ENCODE results near the gene MADCAM1.

Gene MADCAM1

DNA sequence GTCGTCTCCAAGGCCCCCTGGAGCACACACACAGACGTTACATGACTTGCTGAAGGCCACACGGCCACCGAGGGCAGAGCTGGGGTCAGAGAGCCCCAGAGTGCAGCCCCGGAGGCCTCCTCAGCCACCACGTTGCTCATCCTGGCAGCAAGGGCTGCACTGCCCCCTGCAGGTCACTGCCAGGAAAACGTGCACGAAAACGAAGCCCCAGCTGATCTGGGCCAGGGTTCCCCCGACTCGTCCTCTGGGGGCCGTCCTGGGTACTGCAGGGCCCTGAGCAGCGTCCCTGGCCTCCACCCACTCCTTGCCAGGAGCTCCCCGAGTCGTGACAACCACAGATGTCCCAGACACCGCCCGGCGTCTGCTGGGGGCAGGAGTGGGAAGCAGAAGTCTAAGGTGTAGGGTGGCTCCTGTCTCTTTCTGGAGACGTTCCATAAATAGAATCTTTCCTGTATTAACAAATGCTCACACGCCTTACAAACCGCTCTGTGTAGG lies 14.4 kb downstream of the MADCAM1 start:
- H3K36me3 ChIP-seq (ENCODE audit: control insufficient read depth, insufficient read depth, low read length), result no peaks in the 10 kb centered on the region
- peak; percentile 82 to 85 (median 82) for DNase-seq
- H3K4me3 ChIP-seq (ENCODE audit: insufficient read depth, low read depth, low read length, poor library complexity, severe bottlenecking), result peak overlapping the region; percentile 38
- H3K4me1 ChIP-seq (ENCODE audit: control insufficient read depth, insufficient read depth, low read length, poor library complexity, severe bottlenecking), result peaks cover 53% of the 10 kb centered on the region
- peak overlapping the region; percentile 91 for H3K27ac ChIP-seq (ENCODE audit: insufficient read depth, low read length, poor library complexity, severe bottlenecking)
- H3K27me3 ChIP-seq (replicated peaks; ENCODE audit: control insufficient read depth, insufficient read depth, low read length, poor library complexity, severe bottlenecking), result no peaks in the 10 kb centered on the region
- no peaks in the 10 kb centered on the region for H3K9me3 ChIP-seq (ENCODE audit: control insufficient read depth, low read length)

DNA sequence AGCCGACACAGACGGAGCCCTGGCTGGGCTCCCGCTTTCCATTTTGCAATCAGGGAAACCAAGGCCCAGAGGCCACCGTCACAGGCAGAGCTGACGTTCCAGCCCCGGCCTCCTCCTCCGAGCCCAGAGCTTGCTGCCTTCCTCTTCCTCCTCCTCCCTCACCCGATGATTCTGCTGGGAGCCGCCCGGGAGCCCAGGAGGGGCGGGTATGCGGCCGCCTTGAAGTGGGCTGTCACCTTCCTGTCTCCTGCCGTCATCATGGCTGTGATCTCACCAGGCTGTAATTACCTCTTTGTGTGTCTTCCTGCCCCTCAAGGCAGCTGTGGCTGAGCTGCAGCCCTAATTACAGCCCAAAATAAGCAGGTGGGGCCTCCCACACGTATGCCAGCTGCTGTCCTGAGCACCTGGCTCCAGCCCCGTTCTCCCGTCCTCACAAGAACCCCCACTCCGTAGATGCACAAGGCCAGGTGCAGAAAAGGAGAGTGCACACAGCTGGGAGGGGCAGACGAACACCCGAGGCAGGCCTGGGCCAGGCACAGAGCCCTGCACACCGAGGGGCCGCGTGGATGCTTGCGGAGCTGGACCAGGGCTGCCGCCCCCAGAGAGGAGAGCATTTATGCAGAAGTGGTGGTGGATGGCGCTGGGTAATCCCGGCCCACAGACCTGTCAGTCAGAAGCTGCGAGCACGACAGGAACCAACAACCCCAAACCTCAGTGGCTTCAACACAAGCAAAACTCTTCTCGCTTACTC lies 15.0 kb downstream of the MADCAM1 start:
- H3K4me3 ChIP-seq (ENCODE audit: insufficient read depth, low read depth, low read length, poor library complexity, severe bottlenecking), result peak overlapping the region; percentile 38
- H3K9me3 ChIP-seq (ENCODE audit: control insufficient read depth, low read length), result no peaks in the 10 kb centered on the region
- peak overlapping the region; percentile 91 for H3K27ac ChIP-seq (ENCODE audit: insufficient read depth, low read length, poor library complexity, severe bottlenecking)
- no peaks in the 10 kb centered on the region for H3K36me3 ChIP-seq (ENCODE audit: control insufficient read depth, insufficient read depth, low read length)
- H3K4me1 ChIP-seq (ENCODE audit: control insufficient read depth, insufficient read depth, low read length, poor library complexity, severe bottlenecking), result peaks cover 48% of the 10 kb centered on the region
- peak; percentile 87 to 94 (median 88) for DNase-seq
- no peaks in the 10 kb centered on the region for H3K27me3 ChIP-seq (replicated peaks; ENCODE audit: control insufficient read depth, insufficient read depth, low read length, poor library complexity, severe bottlenecking)

DNA sequence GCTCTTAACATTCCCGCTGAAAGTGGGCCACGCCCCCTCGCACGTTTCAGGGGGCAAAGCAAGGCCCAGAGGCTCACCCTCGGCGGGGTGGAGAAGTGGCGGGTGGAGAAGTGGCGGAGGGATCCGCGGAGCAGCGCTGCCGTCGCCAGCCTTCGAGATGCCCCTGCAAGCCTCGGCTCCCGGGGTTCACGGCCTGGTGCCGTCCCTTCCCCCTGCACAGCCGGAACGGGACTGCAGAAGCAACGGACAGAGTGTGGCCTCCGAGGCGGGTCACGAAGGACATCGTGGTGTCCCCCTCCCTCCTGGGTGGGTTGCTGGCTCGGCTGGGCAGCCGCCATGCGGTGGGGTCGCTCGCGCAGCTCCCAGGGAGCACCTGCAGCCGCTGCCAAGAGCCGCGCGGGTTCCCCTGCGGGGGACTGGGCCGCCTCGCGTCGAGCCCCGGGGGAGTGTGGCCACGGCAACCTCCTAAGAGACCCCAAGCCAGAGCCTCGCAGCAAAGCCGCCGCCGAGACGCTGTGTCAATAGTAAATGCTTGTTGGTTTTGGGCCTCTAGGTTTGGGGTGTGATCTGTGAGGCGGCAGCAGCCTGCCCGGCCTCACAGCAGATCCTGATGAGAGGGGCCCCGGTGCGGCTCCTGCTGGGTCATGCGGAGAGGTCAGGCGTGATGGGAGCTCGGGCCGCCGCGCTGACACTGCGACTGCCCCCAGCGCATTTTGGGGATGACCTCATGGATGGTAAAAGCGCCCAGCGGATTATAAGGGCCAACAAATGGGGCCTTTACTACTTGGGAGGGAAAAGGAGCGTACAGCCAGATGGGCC lies 16.5 kb downstream of the MADCAM1 start:
- no peaks in the 10 kb centered on the region for H3K27me3 ChIP-seq (replicated peaks; ENCODE audit: control insufficient read depth, insufficient read depth, low read length, poor library complexity, severe bottlenecking)
- H3K36me3 ChIP-seq (ENCODE audit: control insufficient read depth, insufficient read depth, low read length), result no peaks in the 10 kb centered on the region
- H3K27ac ChIP-seq (ENCODE audit: insufficient read depth, low read length, poor library complexity, severe bottlenecking), result peak overlapping the region; percentile 91
- H3K4me1 ChIP-seq (ENCODE audit: control insufficient read depth, insufficient read depth, low read length, poor library complexity, severe bottlenecking), result peaks cover 40% of the 10 kb centered on the region
- no peak overlapping the region for H3K4me3 ChIP-seq (ENCODE audit: insufficient read depth, low read depth, low read length, poor library complexity, severe bottlenecking)
- no peak for DNase-seq
- no peaks in the 10 kb centered on the region for H3K9me3 ChIP-seq (ENCODE audit: control insufficient read depth, low read length)

DNA sequence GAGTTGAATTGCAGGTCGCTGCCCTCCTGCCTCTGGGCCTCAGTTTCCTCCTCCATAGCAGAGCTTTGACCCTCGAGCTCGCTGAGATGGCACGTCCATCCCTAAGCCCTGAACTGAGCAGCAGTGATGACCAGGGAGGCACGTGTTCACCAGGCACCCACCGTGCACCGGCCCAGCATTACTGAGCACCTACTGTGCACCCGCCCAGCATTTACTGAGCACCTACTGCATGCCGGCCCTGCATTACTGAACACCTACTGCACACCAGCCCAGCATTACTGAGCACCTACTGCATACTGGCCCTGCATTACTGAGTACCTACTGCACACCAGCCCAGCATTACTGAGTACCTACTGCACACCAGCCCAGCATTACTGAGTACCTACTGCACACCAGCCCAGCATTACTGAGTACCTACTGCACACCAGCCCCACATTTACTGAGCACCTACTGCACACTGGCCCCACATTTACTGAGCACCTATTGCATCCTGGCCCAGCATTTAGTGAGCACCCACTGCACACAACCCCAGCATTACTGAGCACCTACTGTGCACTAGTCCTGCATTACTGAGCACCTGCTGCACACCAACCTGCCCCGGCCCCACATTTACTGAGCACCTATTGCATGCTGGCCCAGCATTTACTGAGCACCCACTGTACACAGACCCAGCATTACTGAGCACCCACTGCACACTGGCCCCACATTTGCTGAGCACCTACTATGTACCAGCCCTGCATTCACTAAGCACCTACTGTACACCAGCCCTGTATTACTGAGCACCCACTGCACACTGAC lies 17.3 kb downstream of the MADCAM1 start:
- Histone ChIP-seq H3K27ac (ENCODE audit: insufficient read depth, low read length, poor library complexity, severe bottlenecking) (no peak overlapping the region), H3K36me3 (ENCODE audit: control insufficient read depth, insufficient read depth, low read length) (no peaks in the 10 kb centered on the region), H3K4me1 (ENCODE audit: control insufficient read depth, insufficient read depth, low read length, poor library complexity, severe bottlenecking) (peaks cover 32% of the 10 kb centered on the region), H3K27me3 (replicated peaks; ENCODE audit: control insufficient read depth, insufficient read depth, low read length, poor library complexity, severe bottlenecking) (no peaks in the 10 kb centered on the region), H3K9me3 (ENCODE audit: control insufficient read depth, low read length) (no peaks in the 10 kb centered on the region), H3K4me3 (ENCODE audit: insufficient read depth, low read depth, low read length, poor library complexity, severe bottlenecking) (no peak overlapping the region)
- DNase-seq, result no peak

DNA sequence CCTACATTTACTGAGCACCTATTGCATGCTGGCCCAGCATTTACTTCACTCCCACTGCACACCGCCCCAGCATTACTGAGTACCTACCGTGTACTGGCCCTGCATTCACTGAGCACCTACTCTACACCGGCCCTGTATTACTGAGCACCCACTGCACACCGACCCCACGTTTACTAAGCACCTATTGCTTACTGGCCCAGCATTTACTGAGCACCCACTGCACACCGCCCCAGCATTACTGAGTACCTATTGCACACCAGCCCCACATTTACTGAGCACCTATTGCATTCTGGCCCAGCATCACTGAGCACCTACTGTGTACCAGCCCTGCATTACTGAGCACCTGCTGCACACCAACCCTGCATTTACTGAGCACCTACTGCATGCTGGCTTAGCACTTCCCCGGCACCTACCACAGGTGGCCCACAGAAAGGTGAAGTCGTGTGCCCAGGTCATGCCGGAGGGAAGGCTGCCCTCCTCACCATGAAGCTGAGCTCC lies 17.9 kb downstream of the MADCAM1 start:
- DNase-seq, result no peak
- peaks cover 30% of the 10 kb centered on the region for H3K4me1 ChIP-seq (ENCODE audit: control insufficient read depth, insufficient read depth, low read length, poor library complexity, severe bottlenecking)
- H3K27ac ChIP-seq (ENCODE audit: insufficient read depth, low read length, poor library complexity, severe bottlenecking), result no peak overlapping the region
- H3K36me3 ChIP-seq (ENCODE audit: control insufficient read depth, insufficient read depth, low read length), result no peaks in the 10 kb centered on the region
- no peaks in the 10 kb centered on the region for H3K27me3 ChIP-seq (replicated peaks; ENCODE audit: control insufficient read depth, insufficient read depth, low read length, poor library complexity, severe bottlenecking)
- no peaks in the 10 kb centered on the region for H3K9me3 ChIP-seq (ENCODE audit: control insufficient read depth, low read length)
- H3K4me3 ChIP-seq (ENCODE audit: insufficient read depth, low read depth, low read length, poor library complexity, severe bottlenecking), result no peak overlapping the region

DNA sequence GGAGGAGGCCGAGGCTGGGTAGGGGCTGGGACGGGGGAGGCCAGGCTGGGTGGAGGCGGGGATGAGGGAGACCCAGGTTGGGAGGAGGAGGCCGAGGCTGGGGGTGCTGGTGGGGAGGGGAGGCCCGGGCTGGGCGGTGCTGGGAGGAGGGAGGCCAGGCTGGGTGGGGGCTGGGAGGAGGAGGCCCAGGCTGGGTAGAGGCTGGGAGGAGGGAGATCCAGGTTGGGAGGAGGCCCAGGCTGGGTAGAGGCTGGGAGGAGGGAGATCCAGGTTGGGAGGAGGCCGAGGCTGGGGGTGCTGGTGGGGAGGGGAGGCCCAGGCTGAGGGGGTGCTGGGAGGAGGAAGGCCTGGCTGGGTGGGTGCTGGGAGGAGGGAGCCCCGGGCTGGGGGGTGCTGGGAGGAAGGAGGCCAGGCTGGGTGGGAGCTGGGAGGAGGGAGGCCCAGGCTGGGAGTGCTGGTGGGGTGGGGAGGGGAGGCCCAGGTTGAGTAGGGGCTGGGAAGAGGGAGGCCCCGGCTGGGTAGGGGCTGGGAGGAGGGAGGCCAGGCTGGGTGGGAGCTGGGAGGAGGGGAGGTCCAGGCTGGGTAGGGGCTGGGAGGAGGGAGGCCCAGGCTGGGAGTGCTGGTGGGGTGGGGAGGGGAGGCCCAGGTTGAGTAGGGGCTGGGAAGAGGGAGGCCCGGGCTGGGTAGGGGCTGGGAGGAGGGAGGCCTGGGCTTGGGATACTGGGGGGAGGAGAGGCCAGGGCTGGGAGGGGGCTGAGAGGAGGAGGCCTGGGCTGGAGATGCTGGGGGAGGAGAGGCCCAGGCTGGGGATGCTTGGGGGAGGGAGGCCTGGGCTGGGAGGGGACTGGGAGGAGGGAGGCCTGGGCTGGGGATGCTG lies 21.7 kb downstream of the MADCAM1 start:
- DNase-seq, result no peak
- Histone ChIP-seq H3K27me3 (replicated peaks; ENCODE audit: control insufficient read depth, insufficient read depth, low read length, poor library complexity, severe bottlenecking) (no peaks in the 10 kb centered on the region), H3K27ac (ENCODE audit: insufficient read depth, low read length, poor library complexity, severe bottlenecking) (peak overlapping the region; percentile 11), H3K4me1 (ENCODE audit: control insufficient read depth, insufficient read depth, low read length, poor library complexity, severe bottlenecking) (peaks cover 11% of the 10 kb centered on the region), H3K9me3 (ENCODE audit: control insufficient read depth, low read length) (no peaks in the 10 kb centered on the region), H3K36me3 (ENCODE audit: control insufficient read depth, insufficient read depth, low read length) (no peaks in the 10 kb centered on the region), H3K4me3 (ENCODE audit: insufficient read depth, low read depth, low read length, poor library complexity, severe bottlenecking) (no peak overlapping the region)

DNA sequence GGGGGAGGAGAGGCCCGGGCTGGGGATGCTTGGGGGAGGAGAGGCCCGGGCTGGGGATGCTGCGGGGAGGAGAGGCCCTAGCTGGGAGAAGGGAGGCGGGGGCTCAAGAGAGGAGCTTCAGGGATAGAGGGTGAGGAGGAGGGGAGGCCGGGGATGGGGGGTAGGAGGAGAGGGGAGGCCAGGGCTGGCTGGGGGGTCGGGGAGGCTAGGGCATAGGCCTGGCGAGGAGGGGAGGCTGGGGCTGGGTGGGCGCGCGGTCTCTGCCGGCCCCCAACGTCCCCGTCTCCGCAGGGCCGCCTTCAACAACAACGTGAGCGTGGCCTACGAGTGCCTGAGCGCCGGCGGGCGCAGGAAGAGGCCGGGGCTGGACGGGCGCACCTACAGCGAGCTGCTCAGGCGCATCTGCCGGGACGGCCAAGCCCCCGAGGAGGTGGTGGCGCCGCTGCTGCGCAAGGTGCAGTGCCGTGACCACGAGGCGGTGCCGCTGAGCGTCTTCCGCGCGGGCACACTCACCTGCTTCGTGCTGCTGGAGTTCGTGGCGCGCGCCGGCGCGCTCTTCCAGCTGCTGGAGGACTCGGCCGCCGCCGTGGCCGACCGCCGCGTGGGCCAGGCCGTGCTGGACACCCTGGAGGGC lies 22.4 kb downstream of the MADCAM1 start:
- peak in 2 of 3 donors; percentile 24 to 34 for DNase-seq
- no peak overlapping the region for H3K4me3 ChIP-seq (ENCODE audit: insufficient read depth, low read depth, low read length, poor library complexity, severe bottlenecking)
- no peaks in the 10 kb centered on the region for H3K9me3 ChIP-seq (ENCODE audit: control insufficient read depth, low read length)
- peaks cover 11% of the 10 kb centered on the region for H3K4me1 ChIP-seq (ENCODE audit: control insufficient read depth, insufficient read depth, low read length, poor library complexity, severe bottlenecking)
- H3K27ac ChIP-seq (ENCODE audit: insufficient read depth, low read length, poor library complexity, severe bottlenecking), result peak overlapping the region; percentile 11
- H3K27me3 ChIP-seq (replicated peaks; ENCODE audit: control insufficient read depth, insufficient read depth, low read length, poor library complexity, severe bottlenecking), result no peaks in the 10 kb centered on the region
- no peaks in the 10 kb centered on the region for H3K36me3 ChIP-seq (ENCODE audit: control insufficient read depth, insufficient read depth, low read length)

DNA sequence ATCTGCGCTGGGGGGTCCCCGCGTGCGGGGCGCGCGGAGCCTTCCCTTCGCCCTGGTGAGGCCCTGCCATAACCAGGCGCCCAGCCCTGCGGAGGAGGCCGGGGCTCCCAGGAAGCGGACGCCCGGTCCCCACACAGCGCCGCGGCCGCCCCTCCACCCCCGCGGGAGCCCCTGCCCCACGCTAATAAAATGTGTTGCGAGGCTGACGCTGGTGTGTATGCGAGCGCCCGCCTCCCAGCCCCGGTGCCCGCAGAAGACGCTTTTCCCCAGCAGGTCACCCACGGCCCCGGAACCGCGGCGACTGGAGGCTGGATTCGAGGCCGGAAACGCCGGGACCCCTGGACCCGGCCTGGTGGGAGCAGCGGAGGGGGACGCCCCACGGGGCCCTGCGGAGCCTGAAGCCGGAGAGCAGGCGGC lies 23.2 kb downstream of the MADCAM1 start:
- H3K36me3 ChIP-seq (ENCODE audit: control insufficient read depth, insufficient read depth, low read length), result no peaks in the 10 kb centered on the region
- H3K27ac ChIP-seq (ENCODE audit: insufficient read depth, low read length, poor library complexity, severe bottlenecking), result no peak overlapping the region
- no peak for DNase-seq
- H3K27me3 ChIP-seq (replicated peaks; ENCODE audit: control insufficient read depth, insufficient read depth, low read length, poor library complexity, severe bottlenecking), result no peaks in the 10 kb centered on the region
- no peak overlapping the region for H3K4me3 ChIP-seq (ENCODE audit: insufficient read depth, low read depth, low read length, poor library complexity, severe bottlenecking)
- H3K4me1 ChIP-seq (ENCODE audit: control insufficient read depth, insufficient read depth, low read length, poor library complexity, severe bottlenecking), result peaks cover 11% of the 10 kb centered on the region
- H3K9me3 ChIP-seq (ENCODE audit: control insufficient read depth, low read length), result no peaks in the 10 kb centered on the region
